Peyer's patch (tissue), 4 donors: ENCODE data around the gene CALU. TPM values are rescaled to one million over a fixed set of nuclear protein-coding genes. Genes with fewer than 3 reads are reported as not detected.

Experiments
- DNase-seq, 3 donors: peaks; one replicate each; pipeline ENCODE4 v3.0.0-alpha.2; 2017 to 2019
- H3K27ac ChIP-seq, 4 donors: fragments of 200-600 bp; sonication (generic); one replicate each; pipeline ENCODE4 v1.5.1; 2016 to 2019
- H3K27me3 ChIP-seq, 2 donors: fragments of 200-600 bp; sonication (generic); one replicate each; pipeline ENCODE4 v1.5.1; 2019
- H3K36me3 ChIP-seq, 3 donors: fragments of 200-600 bp; sonication (generic); one replicate each; pipeline ENCODE4 v1.5.1; 2016 to 2019
- H3K4me1 ChIP-seq, 4 donors: fragments of 200-600 bp; sonication (generic); one replicate each; pipeline ENCODE4 v1.5.1; 2016 to 2019
- H3K4me3 ChIP-seq, 4 donors: fragments of 200-600 bp; sonication (generic); 1 replicate in 3 of 4; 2 replicates in 1 of 4; pipeline ENCODE4 v1.5.1; 2016 to 2019; ENCODE audit warnings: mild to moderate bottlenecking in 1 of 4
- H3K9me3 ChIP-seq, 4 donors: fragments of 200-600 bp; sonication (generic); one replicate each; pipeline ENCODE4 v1.5.1; 2016 to 2019; ENCODE audit warnings: mild to moderate bottlenecking in 1 of 4
- POLR2A ChIP-seq, 2 donors: fragments of 450-650 bp; IDR thresholded peaks; one replicate each; pipeline ENCODE4 v1.5.1; 2017; ENCODE audit warnings: antibody characterized with exemption in 2 of 2, mild to moderate bottlenecking in 2 of 2, moderate library complexity in 2 of 2
- total RNA-seq, 4 donors: library from RNA; depleted of rRNA; stranded (reverse); fragments of >200 nt; gene quantifications; one replicate each; pipeline ENCODE4 v1.1.0, GENCODE V29; 2016
- TF ChIP-seq, protein P1 (sequence below), 6 experiments: fragments of 450-650 bp in 4 of 6; fragments of 200-600 bp in 2 of 6; sonication (generic) in 1 of 6; IDR thresholded peaks; one replicate each; pipeline ENCODE4 v1.5.1; 2017 to 2019; ENCODE audit warnings: antibody characterized with exemption in 6 of 6, mild to moderate bottlenecking in 3 of 6, moderate library complexity in 1 of 6

Gene CALU
- total RNA-seq, 4 donors from 2014 or later = 21.6 to 42.1 (median 27.6) TPM

GRCh38 chr7:128737867-128738385, 1.2 kb upstream of the CALU start:
- Histone ChIP-seq H3K27ac (peak overlapping the region in 1 of 4 donors; percentile 92), H3K9me3 (no peaks in the 10 kb centered on the region), H3K4me3 (no peak overlapping the region), H3K36me3 (no peaks in the 10 kb centered on the region), H3K4me1 (peaks cover 0 to 29% (median 0%) of the 10 kb centered on the region in 4 donors), H3K27me3 (no peaks in the 10 kb centered on the region)
- DNase-seq = no peak
- no peak for TF ChIP-seq POLR2A (IDR thresholded peaks at IDR 0.05)
- TF ChIP-seq, protein P1, sequence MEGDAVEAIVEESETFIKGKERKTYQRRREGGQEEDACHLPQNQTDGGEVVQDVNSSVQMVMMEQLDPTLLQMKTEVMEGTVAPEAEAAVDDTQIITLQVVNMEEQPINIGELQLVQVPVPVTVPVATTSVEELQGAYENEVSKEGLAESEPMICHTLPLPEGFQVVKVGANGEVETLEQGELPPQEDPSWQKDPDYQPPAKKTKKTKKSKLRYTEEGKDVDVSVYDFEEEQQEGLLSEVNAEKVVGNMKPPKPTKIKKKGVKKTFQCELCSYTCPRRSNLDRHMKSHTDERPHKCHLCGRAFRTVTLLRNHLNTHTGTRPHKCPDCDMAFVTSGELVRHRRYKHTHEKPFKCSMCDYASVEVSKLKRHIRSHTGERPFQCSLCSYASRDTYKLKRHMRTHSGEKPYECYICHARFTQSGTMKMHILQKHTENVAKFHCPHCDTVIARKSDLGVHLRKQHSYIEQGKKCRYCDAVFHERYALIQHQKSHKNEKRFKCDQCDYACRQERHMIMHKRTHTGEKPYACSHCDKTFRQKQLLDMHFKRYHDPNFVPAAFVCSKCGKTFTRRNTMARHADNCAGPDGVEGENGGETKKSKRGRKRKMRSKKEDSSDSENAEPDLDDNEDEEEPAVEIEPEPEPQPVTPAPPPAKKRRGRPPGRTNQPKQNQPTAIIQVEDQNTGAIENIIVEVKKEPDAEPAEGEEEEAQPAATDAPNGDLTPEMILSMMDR (IDR thresholded peaks at IDR 0.05) = no peak

DNA sequence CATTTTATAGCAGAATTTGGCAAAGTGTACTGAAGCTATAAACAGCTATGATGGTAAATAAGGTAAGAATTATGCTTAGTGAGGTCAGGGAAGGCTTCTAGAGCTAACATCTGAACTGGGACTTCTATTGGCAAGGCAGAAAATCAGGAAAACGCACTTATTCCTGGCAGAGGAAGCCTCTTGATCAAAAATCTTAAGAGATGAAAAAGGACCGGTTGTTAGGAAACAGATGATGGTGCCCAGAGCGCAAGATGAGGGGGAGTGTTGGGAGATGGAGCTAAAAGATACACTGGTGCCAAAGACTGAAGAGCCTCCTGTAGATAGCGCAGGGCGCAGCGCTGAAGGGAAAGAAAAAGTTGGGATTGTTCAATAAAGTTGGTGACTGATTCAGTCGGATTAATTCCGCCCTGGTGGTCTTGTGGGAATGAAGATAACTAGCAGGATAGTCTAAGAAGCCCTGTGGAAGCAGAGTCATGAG, 550 bp upstream of the CALU start:
- TF ChIP-seq, protein P1 (IDR thresholded peaks at IDR 0.05) = no peak
- TF ChIP-seq POLR2A (IDR thresholded peaks at IDR 0.05) = no peak
- no peaks in the 10 kb centered on the region for H3K27me3 ChIP-seq
- no peaks in the 10 kb centered on the region for H3K9me3 ChIP-seq
- H3K36me3 ChIP-seq = no peaks in the 10 kb centered on the region
- peaks cover 0 to 29% (median 0%) of the 10 kb centered on the region in 4 donors for H3K4me1 ChIP-seq
- peak overlapping the region; percentile 86 to 92 (median 86) for H3K27ac ChIP-seq
- H3K4me3 ChIP-seq = peak overlapping the region; percentile 85 to 99 (median 92)
- peak in 1 of 3 donors; percentile 18 for DNase-seq

DNA sequence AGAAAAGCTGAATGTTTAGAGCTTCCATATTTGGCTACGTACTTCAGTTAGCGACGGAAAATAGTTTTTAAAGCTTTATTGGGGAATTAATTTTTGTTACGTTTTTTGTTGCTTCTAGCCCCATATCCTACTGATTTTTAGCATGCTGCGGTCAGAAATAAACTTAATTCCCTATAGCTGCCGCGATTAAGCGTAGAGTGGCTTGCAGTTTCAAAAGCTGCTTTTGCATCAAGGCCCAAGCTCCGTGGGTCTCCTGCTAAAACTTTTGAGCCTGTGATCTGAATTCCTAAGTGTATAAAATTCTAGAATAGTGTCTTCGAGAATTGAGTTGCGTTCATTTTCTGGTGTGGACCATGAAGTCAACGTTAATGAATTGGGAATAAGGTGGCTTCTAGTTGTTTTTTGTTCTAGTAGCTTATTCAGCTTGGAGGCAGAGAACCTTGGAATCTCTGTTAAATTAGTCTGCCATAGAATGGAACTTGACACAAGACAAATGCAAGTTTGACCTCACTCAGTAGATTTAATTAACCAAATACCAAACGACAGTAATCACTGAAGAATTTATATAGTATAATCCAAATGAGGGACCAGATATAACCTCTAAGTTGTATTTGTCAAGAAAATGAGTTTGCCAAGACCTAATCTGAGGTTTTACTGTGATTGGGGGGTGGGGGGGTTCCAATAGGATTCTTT, 977 bp downstream of the CALU start:
- H3K27me3 ChIP-seq = no peaks in the 10 kb centered on the region
- peak overlapping the region; percentile 86 to 92 (median 86) for H3K27ac ChIP-seq
- H3K4me1 ChIP-seq = peaks cover 0 to 29% (median 0%) of the 10 kb centered on the region in 4 donors
- H3K4me3 ChIP-seq = peak overlapping the region; percentile 85 to 99 (median 92)
- TF ChIP-seq POLR2A (IDR thresholded peaks at IDR 0.05) = no peak
- TF ChIP-seq, protein P1 (IDR thresholded peaks at IDR 0.05) = no peak
- H3K9me3 ChIP-seq = no peaks in the 10 kb centered on the region
- DNase-seq = no peak
- H3K36me3 ChIP-seq = no peaks in the 10 kb centered on the region

DNA sequence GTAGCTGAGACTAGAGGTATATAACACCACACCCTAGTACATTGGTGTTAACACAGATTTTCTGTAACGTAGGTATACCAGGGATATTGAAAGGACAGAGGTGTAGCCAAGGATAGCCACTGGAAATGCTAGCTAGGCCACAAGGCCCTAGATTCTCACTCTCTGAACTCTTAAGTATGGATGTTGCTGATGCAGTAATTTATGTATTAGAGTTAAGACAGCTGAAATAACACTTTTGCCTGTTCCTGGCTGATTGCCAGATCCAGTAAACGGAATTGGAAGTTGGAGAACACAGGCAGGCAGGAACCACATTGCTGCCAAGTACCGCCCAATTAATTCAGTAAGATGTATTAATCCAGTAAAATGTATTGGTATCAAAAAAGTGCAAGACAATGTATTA, 1.8 kb downstream of the CALU start:
- peaks cover 0 to 29% (median 0%) of the 10 kb centered on the region in 4 donors for H3K4me1 ChIP-seq
- H3K27me3 ChIP-seq = no peaks in the 10 kb centered on the region
- no peak overlapping the region for H3K27ac ChIP-seq
- no peak for DNase-seq
- no peaks in the 10 kb centered on the region for H3K36me3 ChIP-seq
- peak overlapping the region in 1 of 4 donors; percentile 99 for H3K4me3 ChIP-seq
- TF ChIP-seq, protein P1 (IDR thresholded peaks at IDR 0.05) = no peak
- no peak for TF ChIP-seq POLR2A (IDR thresholded peaks at IDR 0.05)
- H3K9me3 ChIP-seq = no peaks in the 10 kb centered on the region

GRCh38 chr7:128741491-128741890, 2.3 kb downstream of the CALU start:
- Histone ChIP-seq H3K36me3 (no peaks in the 10 kb centered on the region), H3K4me1 (peaks cover 0 to 29% (median 0%) of the 10 kb centered on the region in 4 donors), H3K4me3 (no peak overlapping the region), H3K27me3 (no peaks in the 10 kb centered on the region), H3K9me3 (no peaks in the 10 kb centered on the region), H3K27ac (no peak overlapping the region)
- TF ChIP-seq POLR2A (IDR thresholded peaks at IDR 0.05) = no peak
- TF ChIP-seq, protein P1 (IDR thresholded peaks at IDR 0.05) = no peak
- no peak for DNase-seq
